Smooth muscle cell (in vitro differentiated cells): Measurements from ENCODE around the gene EME2. TPM values are rescaled to one million over a fixed set of nuclear protein-coding genes. Genes with fewer than 3 reads are reported as not detected.

Experiments
- DNase-seq: peaks from one replicate; lab custom pipeline; 2025; ENCODE audit not compliant: unreplicated experiment; lab: John Stamatoyannopoulos, UW
- H2AFZ ChIP-seq: fragments of 200-600 bp; sonication (generic); 2 replicates; pipeline ENCODE4 v1.6.0; 2016; ENCODE audit warnings: antibody characterized with exemption, low read depth, mild to moderate bottlenecking
- H3F3A ChIP-seq: fragments of 200-600 bp; sonication (generic); 2 replicates; pipeline ENCODE4 v1.6.0; 2017; ENCODE audit warnings: antibody characterized with exemption, low read depth
- H3K27ac ChIP-seq: fragments of 200-600 bp; sonication (generic); 2 replicates; pipeline ENCODE4 v1.5.1; 2016; ENCODE audit warnings: low read depth, mild to moderate bottlenecking
- H3K27me3 ChIP-seq: fragments of 200-600 bp; sonication (generic); 2 replicates; pipeline ENCODE4 v1.6.1; 2016; ENCODE audit warnings: low read depth, mild to moderate bottlenecking
- H3K36me3 ChIP-seq: fragments of 200-600 bp; sonication (generic); 2 replicates; pipeline ENCODE4 v1.5.1; 2016; ENCODE audit warnings: low read depth
- H3K4me1 ChIP-seq: fragments of 200-600 bp; sonication (generic); 2 replicates; pipeline ENCODE4 v1.5.1; 2016; ENCODE audit warnings: low read depth
- H3K4me2 ChIP-seq: fragments of 200-600 bp; sonication (generic); 2 replicates; pipeline ENCODE4 v1.6.0; 2016; ENCODE audit warnings: mild to moderate bottlenecking
- H3K4me3 ChIP-seq: fragments of 200-600 bp; sonication (generic); 2 replicates; pipeline ENCODE4 v1.5.1; 2016; ENCODE audit warnings: mild to moderate bottlenecking
- H3K79me2 ChIP-seq: fragments of 200-600 bp; sonication (generic); 2 replicates; pipeline ENCODE4 v1.6.0; 2016; ENCODE audit warnings: low read depth, mild to moderate bottlenecking
- H3K9ac ChIP-seq: fragments of 200-600 bp; sonication (generic); 2 replicates; pipeline ENCODE4 v1.6.0; 2016; ENCODE audit warnings: low read depth
- H3K9me3 ChIP-seq: fragments of 200-600 bp; sonication (generic); replicated peaks from 2 replicates; pipeline ENCODE4 v1.5.1; 2016; ENCODE audit warnings: low read depth
- H4K20me1 ChIP-seq: fragments of 200-600 bp; sonication (generic); 2 replicates; pipeline ENCODE4 v1.6.0; 2016; ENCODE audit warnings: low read depth
- WGBS: methylation state at CpG from one replicate; pipeline ENCODE4 v1.1.7; 2016; ENCODE audit warnings: low lambda C conversion rate; 5-methylcytosine and 5-hydroxymethylcytosine counted together
- polyA plus RNA-seq: library from polyadenylated mRNA; unstranded; fragments of >200 nt; fragmentation: Nextera tagmentation; extraction: Ambion mirVana; gene quantifications from 2 replicates; pipeline ENCODE4 v1.2.1, GENCODE V29; 2016
- total RNA-seq: library from RNA; depleted of rRNA; stranded (reverse); fragments of >200 nt; gene quantifications from 2 replicates; pipeline ENCODE4 v1.2.3, GENCODE V29; 2014
- TF ChIP-seq, protein P1 (sequence below): fragments of 200-600 bp; sonication (generic); IDR thresholded peaks from 2 replicates; pipeline ENCODE4 v1.5.1; 2017; ENCODE audit warnings: borderline replicate concordance, mild to moderate bottlenecking, antibody characterized with exemption; ENCODE audit not compliant: insufficient read depth, poor library complexity, severe bottlenecking

The EME2 gene
- total and polyA plus RNA-seq, 2 experiments from 2014 or later = 3.6 to 3.8 TPM

DNA sequence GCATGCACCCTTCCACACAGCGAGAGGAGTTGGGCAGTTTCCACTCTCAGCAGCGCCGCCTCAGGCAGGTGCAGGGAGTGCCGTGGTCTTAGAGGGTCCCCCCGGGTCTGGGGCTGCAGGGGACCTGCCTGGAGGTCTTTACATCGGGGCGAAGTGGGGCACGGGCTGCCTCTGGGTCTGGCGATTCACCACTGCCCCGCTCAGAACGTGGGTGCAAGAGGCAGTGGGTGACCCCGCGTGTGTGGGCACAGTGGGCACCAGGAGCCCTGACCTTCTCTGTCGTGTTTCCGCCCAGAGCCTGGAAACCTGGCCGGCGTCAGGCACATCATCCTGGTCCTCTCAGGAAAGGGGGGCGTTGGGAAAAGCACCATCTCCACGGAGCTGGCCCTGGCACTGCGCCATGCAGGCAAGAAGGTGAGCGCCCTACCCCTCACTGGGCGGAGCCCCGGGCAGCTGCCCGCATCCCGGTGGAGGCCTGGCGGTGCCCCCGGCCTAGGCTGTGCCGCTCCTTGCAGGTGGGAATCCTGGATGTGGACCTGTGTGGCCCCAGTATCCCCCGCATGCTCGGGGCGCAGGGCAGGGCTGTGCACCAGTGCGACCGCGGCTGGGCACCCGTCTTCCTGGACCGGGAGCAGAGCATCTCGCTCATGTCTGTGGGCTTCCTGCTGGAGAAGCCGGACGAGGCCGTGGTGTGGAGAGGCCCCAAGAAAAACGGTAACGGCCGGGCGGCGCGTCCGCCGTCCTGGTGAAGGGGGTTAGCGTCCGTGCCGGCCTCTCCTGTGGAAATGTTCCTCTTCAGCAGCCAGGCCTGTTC lies 13.8 kb downstream of the EME2 start:
- no peaks in the 10 kb centered on the region for H3K36me3 ChIP-seq
- peaks cover 40% of the 10 kb centered on the region for H3K79me2 ChIP-seq
- H3K27ac ChIP-seq = no peak overlapping the region
- 97% methylated on average over 48 of the region's 51 CpGs for WGBS
- H3K4me1 ChIP-seq = peaks cover 1% of the 10 kb centered on the region
- no peak overlapping the region for H3K4me2 ChIP-seq
- no peak overlapping the region for H3K9ac ChIP-seq
- H4K20me1 ChIP-seq = peaks cover 45% of the 10 kb centered on the region
- no peak overlapping the region for H3K4me3 ChIP-seq
- TF ChIP-seq, protein P1, sequence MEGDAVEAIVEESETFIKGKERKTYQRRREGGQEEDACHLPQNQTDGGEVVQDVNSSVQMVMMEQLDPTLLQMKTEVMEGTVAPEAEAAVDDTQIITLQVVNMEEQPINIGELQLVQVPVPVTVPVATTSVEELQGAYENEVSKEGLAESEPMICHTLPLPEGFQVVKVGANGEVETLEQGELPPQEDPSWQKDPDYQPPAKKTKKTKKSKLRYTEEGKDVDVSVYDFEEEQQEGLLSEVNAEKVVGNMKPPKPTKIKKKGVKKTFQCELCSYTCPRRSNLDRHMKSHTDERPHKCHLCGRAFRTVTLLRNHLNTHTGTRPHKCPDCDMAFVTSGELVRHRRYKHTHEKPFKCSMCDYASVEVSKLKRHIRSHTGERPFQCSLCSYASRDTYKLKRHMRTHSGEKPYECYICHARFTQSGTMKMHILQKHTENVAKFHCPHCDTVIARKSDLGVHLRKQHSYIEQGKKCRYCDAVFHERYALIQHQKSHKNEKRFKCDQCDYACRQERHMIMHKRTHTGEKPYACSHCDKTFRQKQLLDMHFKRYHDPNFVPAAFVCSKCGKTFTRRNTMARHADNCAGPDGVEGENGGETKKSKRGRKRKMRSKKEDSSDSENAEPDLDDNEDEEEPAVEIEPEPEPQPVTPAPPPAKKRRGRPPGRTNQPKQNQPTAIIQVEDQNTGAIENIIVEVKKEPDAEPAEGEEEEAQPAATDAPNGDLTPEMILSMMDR = no peak
- no peaks in the 10 kb centered on the region for H3K27me3 ChIP-seq
- H2AFZ ChIP-seq = no peak overlapping the region
- no peaks in the 10 kb centered on the region for H3F3A ChIP-seq
- H3K9me3 ChIP-seq = no peaks in the 10 kb centered on the region
- DNase-seq = no peak

DNA sequence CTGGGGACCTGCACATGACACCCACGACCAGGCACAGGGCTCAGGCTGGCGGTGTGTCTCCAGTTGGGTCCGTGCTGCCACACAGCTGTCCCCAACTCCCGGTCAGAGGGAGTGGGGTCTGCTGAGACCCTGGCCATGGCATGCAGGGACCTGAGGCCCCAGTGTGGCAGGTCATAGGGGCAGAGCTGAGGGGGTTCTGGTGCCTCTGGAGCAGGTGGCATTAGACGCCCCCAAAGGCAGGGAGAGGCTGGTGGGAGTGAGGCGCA lies 14.4 kb downstream of the EME2 start:
- Histone ChIP-seq H3K36me3 (no peaks in the 10 kb centered on the region), H3K4me3 (no peak overlapping the region), H3K4me1 (no peaks in the 10 kb centered on the region), H3K9ac (no peak overlapping the region), H2AFZ (no peak overlapping the region), H3F3A (no peaks in the 10 kb centered on the region), H4K20me1 (peaks cover 44% of the 10 kb centered on the region), H3K27ac (no peak overlapping the region), H3K27me3 (no peaks in the 10 kb centered on the region), H3K79me2 (peaks cover 38% of the 10 kb centered on the region), H3K4me2 (no peak overlapping the region), H3K9me3 (no peaks in the 10 kb centered on the region)
- DNase-seq = no peak
- TF ChIP-seq, protein P1 = no peak
- WGBS = 93% methylated on average over 6 of the region's 6 CpGs

DNA sequence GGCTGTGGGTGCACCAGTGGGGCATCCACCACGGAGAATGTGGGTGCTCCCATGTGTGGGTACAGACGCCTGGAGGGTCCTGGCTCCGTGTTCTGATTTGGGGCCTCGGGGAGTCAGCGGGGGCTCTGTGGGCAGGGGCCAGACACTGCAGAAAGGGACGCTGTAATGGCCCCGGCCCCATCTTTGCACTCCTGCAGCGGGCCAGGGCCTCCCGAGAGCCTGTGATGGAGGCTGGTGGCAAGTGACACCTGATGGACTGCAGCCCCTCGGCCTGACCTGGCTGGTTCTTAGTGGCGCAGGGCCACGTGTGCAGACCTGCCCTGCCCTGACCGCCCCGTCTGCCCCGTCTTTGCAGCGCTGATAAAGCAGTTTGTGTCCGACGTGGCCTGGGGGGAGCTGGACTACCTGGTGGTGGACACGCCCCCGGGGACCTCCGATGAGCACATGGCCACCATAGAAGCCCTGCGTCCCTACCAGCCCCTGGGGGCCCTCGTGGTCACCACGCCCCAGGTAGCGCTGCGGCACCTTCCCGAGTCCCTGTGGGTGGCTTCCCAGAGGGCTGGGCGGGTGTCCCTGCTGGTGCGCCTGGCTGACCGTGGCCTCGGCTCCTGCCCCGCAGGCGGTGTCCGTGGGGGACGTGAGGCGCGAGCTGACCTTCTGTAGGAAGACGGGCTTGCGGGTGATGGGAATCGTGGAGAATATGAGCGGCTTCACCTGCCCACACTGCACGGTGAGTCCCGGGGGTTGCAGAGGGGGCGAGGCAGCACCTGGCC lies 14.9 kb downstream of the EME2 start:
- 97% methylated on average over 34 of the region's 44 CpGs for WGBS
- no peaks in the 10 kb centered on the region for H3K36me3 ChIP-seq
- no peaks in the 10 kb centered on the region for H3K9me3 ChIP-seq
- H3K4me2 ChIP-seq = no peak overlapping the region
- H2AFZ ChIP-seq = no peak overlapping the region
- H3K4me3 ChIP-seq = no peak overlapping the region
- no peak overlapping the region for H3K9ac ChIP-seq
- no peaks in the 10 kb centered on the region for H3F3A ChIP-seq
- no peaks in the 10 kb centered on the region for H3K27me3 ChIP-seq
- peaks cover 44% of the 10 kb centered on the region for H4K20me1 ChIP-seq
- no peaks in the 10 kb centered on the region for H3K4me1 ChIP-seq
- no peak for DNase-seq
- H3K79me2 ChIP-seq = peaks cover 37% of the 10 kb centered on the region
- TF ChIP-seq, protein P1 = no peak
- H3K27ac ChIP-seq = no peak overlapping the region
